CD4-positive, alpha-beta T cell treated with Interleukin-10 for 1 hour (primary cell): ENCODE results near the gene TRIB2.
A peak's percentile ranks its signal among the peaks of the same experiment; 100 is the strongest.

Source experiments
- DNase-seq: peaks from one replicate; pipeline ENCODE4 v3.0.0-alpha.2; 2020

Gene TRIB2

DNA sequence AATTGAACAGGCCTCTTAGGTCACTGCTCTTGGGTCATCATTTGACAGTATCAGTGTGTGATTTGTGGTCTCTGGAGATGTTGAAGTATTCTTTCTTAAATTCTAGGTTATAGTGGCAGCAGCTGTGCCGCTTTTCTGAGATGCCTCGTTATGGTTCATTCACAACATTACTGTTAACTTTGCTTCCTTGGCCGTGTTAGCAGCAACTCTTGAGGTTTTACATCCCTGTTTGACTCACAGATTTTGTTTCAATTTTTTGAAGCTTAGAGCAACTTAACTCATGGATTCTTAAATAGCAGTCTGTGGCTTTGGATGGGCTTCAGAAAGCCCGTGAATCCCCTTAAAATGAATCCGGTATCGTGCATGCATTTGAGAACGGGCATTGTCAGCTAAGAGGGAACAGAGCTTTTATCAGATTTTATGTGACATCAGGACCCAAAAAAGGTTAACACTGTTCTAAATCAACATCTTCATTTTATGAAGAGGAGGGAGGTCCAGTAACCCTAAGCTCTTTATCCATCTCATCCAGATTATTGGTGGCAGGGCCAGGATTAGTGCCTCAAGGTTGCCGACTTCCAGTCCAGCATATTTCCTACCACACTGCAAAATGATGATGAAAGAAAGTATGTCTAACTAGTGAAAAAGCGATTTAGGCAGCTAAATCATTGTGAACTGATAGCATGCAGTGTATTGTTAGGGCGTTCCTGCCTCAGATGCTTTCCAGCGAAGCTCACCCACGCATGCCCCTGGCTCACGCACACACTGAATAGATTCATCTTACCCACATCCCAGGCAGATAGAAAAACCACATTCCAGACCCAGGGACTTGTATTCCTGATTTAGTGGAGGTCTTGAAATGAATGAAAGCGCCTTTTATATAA is 5.1 kb downstream of the TRIB2 start:
- no peak for DNase-seq

DNA sequence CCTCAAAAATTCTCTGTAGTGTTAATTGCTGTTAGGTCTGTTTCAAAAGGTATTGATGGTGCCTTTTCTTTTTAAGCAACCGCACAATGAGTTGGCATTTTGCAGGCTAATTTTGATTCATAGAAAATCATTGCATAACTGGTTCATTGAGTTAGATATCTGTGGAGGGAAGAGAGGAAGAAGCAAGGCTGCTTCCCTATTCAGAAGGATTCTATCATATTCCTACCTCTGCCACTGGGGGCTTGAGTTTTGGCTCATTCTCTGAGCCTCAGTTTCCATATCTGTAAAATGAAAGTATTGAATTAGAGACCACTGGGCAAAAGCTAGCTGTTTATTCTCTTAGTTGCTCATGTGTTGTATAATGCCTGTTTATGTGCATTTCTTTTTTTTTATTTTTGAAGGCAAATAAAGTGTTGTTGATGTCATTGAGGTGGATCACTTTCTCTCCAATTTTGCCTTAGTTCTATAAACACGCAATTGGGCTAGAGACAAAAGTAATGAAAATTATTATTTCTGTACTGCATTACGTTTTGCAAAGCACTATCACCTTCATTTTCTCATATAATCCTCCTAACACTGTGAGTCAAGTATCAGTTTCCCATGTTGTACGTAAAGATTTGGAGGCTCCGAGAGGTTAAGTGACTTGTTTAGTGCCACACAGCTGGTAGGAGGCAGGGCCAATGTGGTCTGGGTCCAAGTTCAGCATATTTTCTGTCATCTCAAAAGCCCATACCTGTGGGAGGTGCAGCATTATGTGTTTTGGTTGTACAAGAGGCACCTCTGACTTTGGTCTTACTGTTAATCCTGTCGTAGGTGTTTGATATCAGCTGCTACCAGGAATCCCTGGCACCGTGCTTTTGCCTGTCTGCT is 5.9 kb downstream of the TRIB2 start:
- DNase-seq = no peak

DNA sequence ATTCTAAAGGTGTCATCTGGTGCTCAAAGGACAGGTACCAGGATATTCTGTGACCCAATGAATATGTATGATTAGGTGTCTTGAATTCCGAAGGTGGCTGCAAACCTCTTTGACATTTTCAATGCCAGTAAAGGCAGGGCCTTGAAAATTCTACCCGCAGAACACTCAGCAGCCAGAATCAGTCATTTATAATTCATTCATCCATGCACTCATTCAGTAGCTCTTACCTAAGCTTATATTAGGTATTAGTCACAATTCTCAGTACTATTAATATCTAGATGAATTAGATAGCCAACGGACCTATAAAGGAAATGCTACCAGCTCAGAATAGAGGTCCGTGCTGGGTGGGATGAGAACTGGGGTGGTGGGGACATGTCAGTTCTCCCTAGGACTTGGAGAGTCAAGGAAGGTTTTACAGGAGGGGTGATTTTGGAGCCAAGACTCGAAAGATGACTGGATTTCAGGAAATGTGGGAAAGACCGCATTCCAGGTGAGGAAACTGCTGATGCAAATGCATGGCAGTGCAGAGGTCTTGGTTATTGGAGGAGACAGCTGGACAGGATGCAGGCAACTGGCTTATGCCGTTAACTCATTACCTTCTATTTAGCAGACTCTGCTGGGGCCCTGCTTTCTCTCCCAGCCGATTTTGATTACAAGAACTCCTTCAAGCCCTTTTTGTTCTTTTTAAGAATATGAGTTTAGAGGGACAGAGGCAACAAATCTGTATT is 7.2 kb downstream of the TRIB2 start:
- DNase-seq = no peak

DNA sequence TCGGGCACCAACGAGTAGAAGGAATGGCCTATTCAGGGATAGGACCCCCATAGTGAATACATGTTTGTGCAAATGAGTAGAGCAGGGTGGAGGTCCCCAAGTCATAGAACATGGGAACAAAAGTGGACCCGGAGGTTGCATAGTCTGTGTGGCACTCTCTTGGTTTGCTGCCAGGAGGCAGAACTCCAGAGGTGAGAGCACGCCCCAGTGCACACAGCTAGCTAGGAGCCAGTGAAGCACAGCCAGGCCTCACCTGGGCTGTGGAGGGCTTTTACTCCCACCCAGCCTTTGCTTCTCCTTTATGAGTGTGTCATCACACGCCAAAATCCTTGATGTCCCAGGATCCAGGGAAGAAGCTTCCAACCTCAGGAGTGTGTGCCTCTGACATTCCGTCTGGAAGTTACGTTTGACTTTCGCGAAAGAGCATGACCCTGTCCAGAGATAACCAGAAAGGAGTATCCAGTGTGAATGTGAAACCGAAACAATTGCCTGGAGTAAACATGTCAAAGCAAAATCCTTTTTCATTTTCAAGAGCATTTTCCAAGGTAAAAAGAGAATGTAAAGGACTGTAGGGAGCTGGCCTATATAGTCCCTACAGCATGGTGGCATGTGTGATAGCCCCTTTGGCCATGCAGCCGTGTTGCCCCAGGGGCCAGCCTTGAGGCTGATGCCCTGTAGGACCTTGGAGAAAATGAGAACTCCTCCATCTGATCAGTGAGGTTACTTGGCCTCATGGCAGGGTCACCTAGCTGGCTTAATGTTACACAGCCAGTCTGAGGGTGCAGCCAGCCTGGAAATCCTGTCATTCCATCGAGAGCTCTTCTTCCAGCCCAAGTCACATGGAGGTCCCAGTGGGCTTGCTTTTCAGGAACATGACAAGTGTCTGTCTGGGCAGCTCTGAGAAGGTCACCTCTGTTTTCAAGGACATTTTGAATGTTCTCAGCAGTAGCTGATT is 8.8 kb downstream of the TRIB2 start:
- no peak for DNase-seq

DNA sequence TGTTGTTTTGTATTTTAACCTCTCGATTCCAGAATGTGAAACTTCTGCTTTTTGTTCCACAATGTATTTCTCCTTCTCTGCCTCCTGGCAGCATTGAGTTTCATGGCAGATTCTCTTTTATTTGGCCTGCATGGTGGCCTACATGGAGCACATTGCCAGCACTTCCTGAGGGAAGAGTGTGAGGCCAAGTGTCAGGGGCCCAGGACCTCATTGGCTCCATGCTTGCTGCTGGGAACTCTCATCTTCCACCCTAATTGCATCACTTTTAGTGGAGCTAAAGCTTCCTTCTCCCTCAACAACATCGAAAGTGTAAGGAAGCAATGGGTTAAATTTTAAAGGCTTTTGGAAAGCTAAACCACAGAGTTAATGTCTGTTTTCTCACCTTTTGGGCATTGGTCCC is 9.5 kb downstream of the TRIB2 start:
- no peak for DNase-seq

DNA sequence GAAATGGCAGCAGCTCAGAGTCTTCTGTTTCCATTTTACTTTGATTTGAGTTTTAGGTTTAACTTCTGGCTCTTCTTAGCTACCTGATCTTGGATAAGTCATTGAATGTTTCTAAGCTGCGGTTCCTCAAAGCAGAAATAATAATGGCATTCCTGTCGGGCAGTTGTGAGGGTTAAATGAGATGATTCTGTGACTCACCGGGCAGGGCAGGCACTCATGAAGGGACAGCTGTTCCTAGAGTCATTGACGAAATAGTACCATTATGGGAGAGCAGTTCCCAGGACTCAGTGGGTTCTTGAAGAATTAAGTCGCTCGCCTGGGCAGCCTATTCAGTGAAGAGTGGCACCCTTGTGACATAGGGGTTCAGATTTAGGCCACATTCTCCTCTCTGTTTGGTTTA is 10.3 kb downstream of the TRIB2 start:
- no peak for DNase-seq

DNA sequence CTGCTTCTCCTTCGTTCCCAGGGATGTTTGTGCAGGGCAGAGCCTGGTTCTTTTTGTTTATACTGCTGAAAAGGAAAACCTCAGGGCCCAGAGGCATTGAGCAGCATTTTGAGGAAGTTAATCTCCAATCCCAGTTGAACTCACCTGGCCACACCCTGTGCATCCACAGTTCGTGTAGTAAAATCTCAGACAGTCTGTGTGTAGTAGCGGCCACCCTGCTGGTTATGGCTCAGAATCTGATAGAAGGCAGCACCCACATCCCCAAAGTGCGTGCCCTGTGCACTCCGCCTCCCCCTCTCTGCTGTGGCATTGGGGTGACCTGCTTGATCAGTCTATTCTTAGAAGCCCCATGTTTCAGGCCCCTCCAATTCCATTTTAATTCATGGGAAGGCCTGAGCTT is 10.9 kb downstream of the TRIB2 start:
- DNase-seq = no peak

DNA sequence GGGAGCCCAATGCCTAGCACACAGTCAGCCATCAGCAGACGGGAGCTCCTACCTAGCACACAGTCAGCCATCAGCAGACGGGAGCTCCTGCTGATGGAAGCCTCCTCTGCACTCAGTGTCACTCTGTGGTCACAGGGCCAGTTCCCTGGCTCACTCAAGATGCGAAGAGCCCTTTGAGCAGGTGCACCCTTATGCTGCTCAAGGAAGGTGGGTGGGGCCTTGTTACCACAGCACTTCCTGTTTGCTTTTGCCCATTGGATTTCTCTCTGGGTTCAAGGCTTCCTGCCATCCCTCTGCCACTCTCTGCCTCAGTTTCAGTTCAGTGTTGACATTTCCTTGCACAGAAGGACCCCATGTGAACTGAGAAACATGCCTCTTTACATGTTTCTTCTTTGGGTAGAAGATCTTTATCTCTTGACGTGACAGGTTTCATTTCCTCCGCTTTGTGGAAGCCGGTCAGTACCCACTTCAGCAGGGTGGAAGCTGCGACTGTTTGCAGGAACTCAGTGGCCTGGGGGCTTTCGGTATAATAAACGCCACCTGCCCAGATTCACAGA is 11.6 kb downstream of the TRIB2 start:
- peak; percentile 70 for DNase-seq

DNA sequence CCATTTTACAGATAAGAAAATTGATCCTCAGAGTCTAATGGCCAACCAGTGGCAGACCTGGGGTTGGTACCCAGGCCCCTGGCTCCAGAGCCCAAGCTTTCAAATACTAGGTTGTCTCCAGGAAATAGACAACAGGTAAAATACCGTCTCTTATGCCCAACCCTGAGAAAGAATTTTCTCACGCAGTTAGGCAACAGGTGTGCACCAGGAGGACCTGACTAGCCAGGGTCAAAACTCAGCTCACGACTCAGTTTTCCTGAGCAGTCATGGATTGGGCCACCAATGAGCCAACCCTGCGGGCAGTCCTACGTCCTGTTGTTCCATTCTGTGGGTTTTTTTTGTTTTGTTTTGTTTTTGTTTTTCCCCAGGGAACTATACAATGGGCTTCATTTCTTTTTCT is 13.5 kb downstream of the TRIB2 start:
- no peak for DNase-seq

DNA sequence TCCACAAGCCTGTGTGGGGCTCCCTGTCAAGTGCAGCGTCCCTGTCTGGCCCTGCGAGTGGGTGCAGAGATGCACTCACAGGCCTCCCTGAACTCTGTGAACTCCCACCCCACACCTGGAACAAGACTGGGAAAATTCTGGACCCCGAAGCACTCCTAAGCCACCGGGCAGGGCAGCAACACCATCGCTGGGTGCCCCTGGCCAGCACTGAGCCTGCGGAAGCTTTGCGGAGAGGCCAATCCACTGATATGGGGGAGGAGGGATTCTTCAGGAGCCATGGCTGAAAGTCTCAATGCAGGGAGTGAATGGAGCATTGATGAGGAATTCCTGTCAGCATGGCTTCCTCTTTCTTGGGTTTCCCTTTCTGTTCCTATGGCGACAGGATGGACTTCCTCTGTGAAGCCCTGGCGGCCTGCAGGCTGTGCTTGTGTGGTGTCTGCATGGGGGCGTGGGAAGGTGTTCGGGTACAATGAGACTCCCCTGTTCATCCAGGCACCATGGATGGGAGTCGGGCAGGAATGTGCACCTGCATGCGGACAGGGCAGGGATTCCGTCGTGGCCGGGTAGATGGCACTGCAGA is 15.1 kb downstream of the TRIB2 start:
- DNase-seq = no peak

DNA sequence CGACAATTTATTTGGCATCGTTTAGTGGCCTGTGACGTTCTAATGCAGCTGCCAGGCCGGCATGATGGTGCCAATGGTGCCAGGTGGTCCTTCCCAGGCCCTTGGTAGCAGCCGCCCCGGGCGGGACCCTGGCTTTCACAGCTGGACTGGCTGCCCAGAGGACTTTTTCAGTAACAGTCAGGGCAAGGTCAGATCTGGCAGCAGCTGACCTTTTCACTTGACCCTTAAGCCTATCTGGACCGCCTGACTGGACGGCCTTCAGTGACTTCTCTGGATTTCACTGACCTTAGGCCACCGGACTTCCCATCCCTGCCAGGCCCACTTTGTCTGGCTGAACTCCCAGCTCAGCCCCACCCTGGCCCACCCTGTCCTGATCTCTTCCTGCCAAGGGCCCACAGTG is 15.9 kb downstream of the TRIB2 start:
- no peak for DNase-seq

DNA sequence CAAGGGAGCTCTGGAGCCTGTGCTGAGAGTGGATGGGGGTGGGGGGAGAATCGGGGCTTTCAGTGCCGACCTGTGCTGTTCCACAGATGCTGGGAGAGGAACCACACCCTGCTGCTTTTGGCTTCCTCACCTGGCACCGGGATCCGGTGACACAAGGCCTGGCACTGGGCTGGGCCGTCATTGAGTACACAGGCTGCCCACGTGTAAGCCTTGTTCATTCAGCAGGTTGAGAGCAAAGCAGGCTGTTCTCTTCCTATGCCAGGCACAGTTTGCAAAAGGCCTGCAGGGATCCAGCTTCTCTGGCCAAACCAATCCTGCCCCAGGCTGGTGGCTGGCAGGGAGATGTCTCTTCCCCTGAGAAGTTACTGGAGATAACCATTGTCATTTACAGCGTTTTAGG is 17.1 kb downstream of the TRIB2 start:
- DNase-seq = no peak

DNA sequence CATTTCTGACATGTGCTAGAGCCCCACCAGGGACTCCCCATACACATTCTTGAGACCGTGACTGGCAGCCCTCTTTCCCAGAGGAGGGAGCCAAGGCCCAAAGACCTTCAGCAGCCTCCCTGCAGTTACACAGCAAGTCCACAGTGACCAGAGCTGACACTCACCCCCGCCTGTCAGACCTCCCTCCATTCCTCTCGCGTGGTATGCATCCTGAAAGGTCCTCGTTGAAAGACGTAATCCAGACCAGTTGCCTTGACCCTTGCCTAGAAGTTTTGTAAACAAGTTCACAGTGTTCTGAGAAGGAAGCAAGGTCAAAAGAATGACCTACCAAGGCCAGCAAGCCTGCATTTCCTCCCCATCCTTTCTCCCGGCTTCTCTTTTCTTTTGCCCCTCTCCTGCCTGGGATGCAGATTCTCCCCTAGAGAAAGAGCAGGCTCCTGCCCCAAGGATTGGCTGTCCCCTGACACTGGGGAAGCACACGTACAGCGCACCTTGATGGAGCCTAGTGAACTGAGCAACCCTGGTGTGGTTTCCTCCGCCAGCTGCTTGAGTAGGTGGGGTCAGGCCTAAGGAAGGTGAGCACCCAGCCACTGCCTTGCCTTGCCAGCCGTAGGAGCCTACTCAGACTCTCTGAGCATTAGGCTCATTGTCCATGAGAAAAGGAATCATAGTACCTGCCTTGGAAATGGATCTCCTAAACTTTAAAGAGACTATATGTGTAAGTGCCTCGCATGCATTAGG is 18.3 kb downstream of the TRIB2 start:
- no peak for DNase-seq

DNA sequence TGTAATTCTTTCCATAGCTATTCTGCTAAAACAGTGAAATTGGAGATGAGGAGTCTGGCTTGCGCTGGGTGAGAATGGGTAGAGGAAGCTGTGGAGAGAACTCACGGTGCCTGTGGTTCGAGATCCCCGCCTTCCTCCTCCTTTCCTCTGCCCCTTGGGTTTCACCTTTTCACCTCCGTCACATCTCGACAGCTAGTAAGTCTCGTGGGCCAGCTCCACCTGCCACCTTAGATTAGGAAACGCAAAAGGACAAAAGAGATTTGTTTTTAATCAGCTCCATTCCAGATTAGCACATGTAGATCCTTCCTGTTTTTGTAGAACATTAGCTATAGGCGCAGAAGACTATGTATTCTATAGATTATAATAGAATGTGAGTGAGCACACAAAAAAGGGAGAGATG is 20.6 kb downstream of the TRIB2 start:
- no peak for DNase-seq

DNA sequence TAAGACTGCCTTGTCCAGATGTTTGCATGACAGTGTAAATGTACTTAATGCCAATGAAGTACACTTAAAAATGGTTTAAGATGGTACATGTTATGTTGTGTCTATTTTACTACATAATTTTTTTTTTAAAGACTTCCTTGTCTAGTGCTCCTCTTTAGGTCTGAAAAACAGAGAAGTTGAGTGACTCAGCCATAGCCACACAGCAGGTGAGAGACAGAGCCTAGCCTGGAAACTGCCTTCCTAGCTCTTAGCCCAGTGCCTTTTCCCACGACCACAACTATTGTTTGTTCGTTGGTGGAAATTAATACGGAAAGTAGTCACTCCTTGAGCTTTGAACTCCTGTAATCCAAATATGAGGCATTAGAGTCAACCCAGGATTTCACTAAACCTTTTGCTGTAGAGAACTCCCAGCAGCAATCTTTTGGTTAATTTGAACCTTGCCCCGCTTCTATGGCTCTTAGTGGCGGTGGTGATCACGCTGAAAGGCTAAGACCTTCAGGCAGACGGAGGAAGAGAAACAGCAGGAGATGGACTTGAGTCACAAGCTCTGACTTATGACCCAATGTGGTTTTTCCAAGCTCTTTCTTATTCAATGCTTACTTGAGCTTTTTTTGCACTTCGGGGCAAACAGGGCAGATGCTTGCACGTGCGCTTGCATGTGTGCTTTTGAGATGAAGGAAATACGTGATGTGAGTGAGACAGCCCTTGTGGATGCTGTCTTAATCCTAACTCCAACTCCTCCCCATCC is 21.2 kb downstream of the TRIB2 start:
- no peak for DNase-seq

DNA sequence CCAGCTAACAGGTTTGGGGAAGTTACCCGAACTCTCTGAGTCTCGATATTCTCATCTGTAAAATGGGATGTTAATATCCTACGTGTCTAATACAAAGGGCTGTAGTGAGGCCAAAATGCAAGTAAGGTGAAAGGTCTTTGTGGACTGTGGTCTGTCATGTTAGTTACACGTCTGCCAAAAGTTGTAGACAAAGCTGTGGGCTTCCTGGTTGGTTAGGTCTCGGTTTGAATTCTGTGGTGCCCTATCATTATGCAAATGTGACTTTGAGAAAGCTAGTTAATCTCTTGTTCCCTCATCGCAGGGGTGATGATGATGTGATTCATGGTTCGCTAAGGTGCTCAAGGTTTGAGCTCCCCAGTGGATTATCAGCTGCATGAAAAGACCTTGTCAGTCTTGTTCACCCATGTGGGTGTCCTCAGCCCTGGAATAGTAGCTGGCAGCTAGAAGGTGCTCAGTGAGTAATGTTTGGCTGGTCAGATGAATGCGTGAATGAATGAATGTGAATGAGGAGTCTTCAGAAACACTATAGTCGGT is 23.1 kb downstream of the TRIB2 start:
- no peak for DNase-seq

DNA sequence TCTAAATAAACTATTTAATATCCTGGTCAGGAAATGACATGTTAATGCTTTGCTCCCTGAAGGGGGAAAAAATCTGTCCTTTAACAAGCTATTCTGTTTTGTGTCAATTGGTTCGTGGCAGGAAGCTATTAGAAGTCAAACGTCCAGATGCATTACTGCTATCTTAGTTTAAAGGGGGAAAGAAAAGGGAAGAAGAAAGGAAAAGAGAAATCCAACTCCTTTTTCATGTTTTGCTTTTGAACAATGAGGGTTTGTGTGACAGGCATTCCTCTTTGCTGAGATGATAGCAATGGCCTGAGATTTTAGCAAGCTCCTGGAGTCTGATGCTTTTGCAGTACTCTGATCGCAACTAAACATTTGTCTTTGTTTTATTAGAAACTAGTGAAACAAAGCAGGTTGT is 24.6 kb downstream of the TRIB2 start:
- no peak for DNase-seq

DNA sequence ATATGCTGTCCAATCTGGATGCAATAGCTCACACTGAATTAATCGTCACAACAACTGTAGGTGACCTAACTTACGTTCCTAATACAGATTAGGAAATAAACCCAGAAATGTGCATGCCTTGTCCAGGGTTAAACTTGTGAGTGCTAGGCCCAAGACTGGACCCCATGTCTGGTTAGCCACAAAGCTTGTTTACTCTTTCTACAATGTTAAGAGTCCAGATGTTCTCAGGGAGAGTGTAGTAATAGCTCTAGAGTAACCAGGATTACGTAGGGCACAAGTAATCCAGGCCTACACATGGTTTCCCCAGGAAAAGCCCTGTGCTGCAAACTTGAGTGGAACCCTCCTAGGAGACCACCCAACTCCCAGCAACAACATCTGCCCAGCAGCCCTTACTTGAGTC is 26.2 kb downstream of the TRIB2 start:
- DNase-seq = no peak

DNA sequence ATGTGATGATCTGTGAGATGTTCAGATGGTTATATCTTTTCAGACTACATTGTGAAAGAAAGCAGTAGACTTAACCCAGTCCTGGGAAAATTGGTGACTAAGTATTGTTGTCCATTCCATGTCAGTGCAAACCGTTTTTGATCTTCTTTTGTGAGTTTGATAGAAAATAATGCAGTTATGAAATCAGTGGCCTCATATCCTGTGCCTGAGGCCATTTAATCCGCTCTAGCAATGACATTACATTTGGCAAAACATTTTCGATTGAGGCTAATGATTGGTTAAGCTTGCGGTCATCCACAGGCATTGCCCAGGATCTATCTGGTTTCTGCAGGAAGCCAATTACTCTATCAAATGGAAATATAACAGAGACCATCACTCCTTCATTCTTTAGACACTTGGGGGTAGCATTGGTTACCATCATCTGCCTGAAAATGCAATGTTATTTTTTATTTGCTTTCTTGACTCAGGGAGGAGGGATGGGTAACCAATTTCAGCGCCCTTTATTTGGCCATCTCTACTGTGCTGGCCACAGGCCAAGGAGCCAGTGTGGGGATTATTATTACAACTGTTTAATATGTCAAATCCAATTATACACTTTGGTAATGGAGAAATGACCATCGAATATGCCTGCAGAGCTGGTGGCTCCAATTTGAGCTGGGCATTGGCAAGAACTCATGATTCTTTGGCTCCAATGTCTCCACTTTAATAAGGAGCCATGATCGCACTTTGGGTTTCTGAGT is 33.6 kb downstream of the TRIB2 start:
- no peak for DNase-seq
